ENCODE results near the gene CRLF2.

DNA sequence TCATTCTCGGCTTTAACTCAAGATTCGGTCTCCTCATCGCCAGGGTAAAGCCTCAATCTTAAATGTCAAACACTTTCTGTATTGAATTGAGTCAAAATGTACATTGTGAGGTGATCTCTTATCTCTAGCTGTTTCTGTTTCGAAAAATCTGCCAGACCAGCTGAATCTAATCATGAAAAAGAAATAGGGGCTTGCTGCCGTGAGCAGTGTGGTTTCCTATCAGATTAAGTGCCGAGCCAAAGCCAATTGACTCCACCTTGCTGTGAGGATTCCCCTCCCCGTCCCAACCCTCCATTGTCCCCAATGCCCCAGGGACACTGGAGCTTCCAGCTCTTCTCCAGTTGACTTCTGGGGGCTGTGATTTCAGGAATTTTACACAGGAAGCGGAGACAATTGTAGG is 12.5 kb upstream of the CRLF2 start:
- TF ChIP-seq SIN3A (IDR thresholded peaks at IDR 0.05; ENCODE audit: low read depth) = no peak
- no peak for TF ChIP-seq ZFX (IDR thresholded peaks at IDR 0.05)
